Camera-type eye (tissue), 1 donor: ENCODE results near the gene SIX5. TPM values are rescaled to one million over a fixed set of nuclear protein-coding genes. Genes with fewer than 3 reads are reported as not detected.

ENCODE experiments used
- total RNA-seq: library from RNA; depleted of rRNA; stranded (reverse); fragments of >200 nt; gene quantifications from one replicate; pipeline ENCODE4 v1.2.3, GENCODE V29; 2014

The SIX5 gene
- total RNA-seq: 14.7 TPM

GRCh38 chr19:45768984-45769782 lies at the start of gene SIX5:
Gene SIX5 (minus strand): TSS chr19:45769252. CDS start chr19:45768844, 408 bp downstream.

GRCh38 chr19:45814851-45815480 lies 45.9 kb upstream of the SIX5 start, which contains the start of gene RSPH6A:
Gene RSPH6A (minus strand): TSS chr19:45815308. CDS start chr19:45815176, 132 bp downstream.

GRCh38 chr19:45792470-45793177 lies 23.6 kb upstream of the SIX5 start, which contains the start of gene DMWD:
Gene DMWD (minus strand): TSS chr19:45792845. CDS start chr19:45792756, 89 bp downstream.

GRCh38 chr19:45782162-45782691 lies 13.2 kb upstream of the SIX5 start, which contains the start of gene DMPK:
Gene DMPK (minus strand): TSS chr19:45782490. CDS start chr19:45782352, 138 bp downstream.

GRCh38 chr19:45733160-45733810 lies 35.8 kb downstream of the SIX5 start, which contains the start of gene MEIOSIN:
Gene MEIOSIN (plus strand): TSS chr19:45733439. CDS start chr19:45735377, 1,938 bp downstream.

GRCh38 chr19:45730368-45731288 lies 38.4 kb downstream of the SIX5 start, which contains the start of gene FBXO46:
Gene FBXO46 (minus strand): TSS chr19:45730896. CDS start chr19:45713495, 17,401 bp downstream.

Other genes starting within 250 kb of the SIX5 start
- 4.4 TPM for gene OPA3, start 184.4 kb downstream of the SIX5 start, total RNA-seq
- 0.71 TPM for gene GPR4, start 167.0 kb downstream of the SIX5 start, total RNA-seq
- 17.7 TPM for gene EML2, start 129.9 kb downstream of the SIX5 start, total RNA-seq
- gene GIPR, start 101.0 kb downstream of the SIX5 start, total RNA-seq: 0.11 TPM
- 71.1 TPM for gene SNRPD2, start 77.3 kb downstream of the SIX5 start, total RNA-seq
- gene QPCTL, start 76.6 kb downstream of the SIX5 start, total RNA-seq: 8.2 TPM
- 12.4 TPM for gene FBXO46, start 38.4 kb downstream of the SIX5 start, total RNA-seq
- gene MEIOSIN, start 35.8 kb downstream of the SIX5 start, total RNA-seq: not detected
- 61.5 TPM for gene DMPK, start 13.2 kb upstream of the SIX5 start, total RNA-seq
- gene DMWD, start 23.6 kb upstream of the SIX5 start, total RNA-seq: 49.6 TPM
- 0.22 TPM for gene RSPH6A, start 46.1 kb upstream of the SIX5 start, total RNA-seq
- 49.0 TPM for gene SYMPK, start 93.9 kb upstream of the SIX5 start, total RNA-seq
- not detected for gene FOXA3, start 95.1 kb upstream of the SIX5 start, total RNA-seq
- 39.5 TPM for gene IRF2BP1, start 116.9 kb upstream of the SIX5 start, total RNA-seq
- gene MYPOP, start 133.4 kb upstream of the SIX5 start, total RNA-seq: 3.2 TPM
- gene NANOS2, start 145.5 kb upstream of the SIX5 start, total RNA-seq: not detected
- gene NOVA2, start 204.6 kb upstream of the SIX5 start, total RNA-seq: 10.1 TPM
- 10.3 TPM for gene CCDC61, start 226.2 kb upstream of the SIX5 start, total RNA-seq